ENCODE data around the gene TEX54. TPM values are rescaled to one million over a fixed set of nuclear protein-coding genes. Genes with fewer than 3 reads are reported as not detected.

Gene TEX54
- total and polyA plus RNA-seq, 2 of the 13 experiments (the other 11 are each of a cell fraction or from before 2014, with no cell fraction given): not detected

GRCh38 chr11:62787005-62787759, 45.5 kb downstream of the TEX54 start, which contains the start of gene TMEM179B (continued):
- TF ChIP-seq ZNF142 (CRISPR knock-in tag; IDR thresholded peaks at IDR 0.05) (peak; percentile 61; the same call in 1 of the 2 replicates), ZNF230 (CRISPR knock-in tag; IDR thresholded peaks at IDR 0.05) (peak; percentile 98), ZNF720 (CRISPR knock-in tag; IDR thresholded peaks at IDR 0.05) (no peak), TRAFD1 (CRISPR knock-in tag; IDR thresholded peaks at IDR 0.05; ENCODE audit: borderline replicate concordance) (no peak), DMTF1 (CRISPR knock-in tag; IDR thresholded peaks at IDR 0.05) (peak; percentile 92; the same call in 1 of the 2 replicates), GATAD2A (CRISPR knock-in tag; IDR thresholded peaks at IDR 0.05) (peak; percentile 17; the same call in 1 of the 2 replicates), PATZ1 (CRISPR knock-in tag; IDR thresholded peaks at IDR 0.05) (peak; percentile 66), ZNF143 (CRISPR knock-in tag; IDR thresholded peaks at IDR 0.05) (peak; percentile 64; the same call in 1 of the 2 replicates), POLR2A (IDR thresholded peaks at IDR 0.05; ENCODE audit: insufficient read depth in 1 of 2, low read depth in 2 of 2, low read length in 2 of 2) (peak; percentile 91 to 98), MTA1 (CRISPR knock-in tag; IDR thresholded peaks at IDR 0.05; ENCODE audit: borderline replicate concordance) (peak; percentile 87), ZNF766 (CRISPR knock-in tag; IDR thresholded peaks at IDR 0.05; ENCODE audit: borderline replicate concordance) (peak; percentile 72; the same call in 1 of the 2 replicates), CSRNP2 (CRISPR knock-in tag; conservative IDR thresholded peaks at IDR 0.05; ENCODE audit: low read depth) (no peak), CEBPB (IDR thresholded peaks at IDR 0.05; ENCODE audit: borderline replicate concordance, low read depth, low read length) (no peak)
